Measurements from ENCODE around the gene CELF1. TPM values are rescaled to one million over a fixed set of nuclear protein-coding genes. Genes with fewer than 3 reads are reported as not detected.

The CELF1 gene
- total and polyA plus RNA-seq, 2 of the 4 experiments (the other 2 are of a cell fraction) = 63.3 to 135 TPM

GRCh38 chr11:47483457-47483856 lies 69.5 kb downstream of the CELF1 start:
- dilution Hi-C loops (cut with HindIII; ENCODE audit: low sequenced_read_pairs, unreplicated experiment) = no loop called here
- Histone ChIP-seq H2BK15ac (ENCODE audit: low read depth, low read length) (no peak overlapping the region), H2BK20ac (ENCODE audit: low read depth, low read length) (no peak overlapping the region), H2AK9ac (replicated peaks; ENCODE audit: low read depth, low read length, poor library complexity) (no peak overlapping the region), H3K79me1 (ENCODE audit: low read depth in 1 of 2, low read length in 2 of 2) (peaks cover 18 to 49% of the 10 kb centered on the region in 2 experiments), H3K4me3 (ENCODE audit: insufficient read depth, low read depth, low read length) (no peak overlapping the region), H2AK5ac (ENCODE audit: low read depth, low read length) (no peak overlapping the region), H3K4ac (ENCODE audit: low read depth, low read length) (no peak overlapping the region), H3K27ac (ENCODE audit: insufficient read depth, low read length) (no peak overlapping the region), H2BK5ac (ENCODE audit: low read depth, low read length, poor library complexity, severe bottlenecking) (no peak overlapping the region), H3K4me2 (ENCODE audit: low read depth, low read length) (no peak overlapping the region), H3K9me3 (ENCODE audit: control insufficient read depth, insufficient read depth, low read length) (no peaks in the 10 kb centered on the region), H3K27me3 (ENCODE audit: control insufficient read depth, insufficient read depth, low read length) (no peaks in the 10 kb centered on the region), H3K9me1 (ENCODE audit: insufficient read depth, low read length) (0 out of 2 replicates have a peak, but pooled peaks cover 6% of the 10 kb centered on the region), H3K36me3 (ENCODE audit: control insufficient read depth, insufficient read depth, low read length) (peaks cover 49% of the 10 kb centered on the region), H3K14ac (replicated peaks; ENCODE audit: low read depth, low read length) (no peak overlapping the region), H3K23ac (ENCODE audit: low read depth, low read length) (no peak overlapping the region), H3K56ac (ENCODE audit: extremely low read depth, insufficient read depth, low read length) (no peak overlapping the region), H4K20me1 (ENCODE audit: insufficient read depth, low read length) (0 out of 2 replicates have a peak, but pooled peaks cover 9% of the 10 kb centered on the region), H4K91ac (ENCODE audit: insufficient read depth, low read depth, low read length) (no peak overlapping the region), H2BK120ac (ENCODE audit: low read depth, low read length) (no peak overlapping the region), H4K8ac (ENCODE audit: low read depth in 2 of 2, low read length in 2 of 2) (no peak overlapping the region), H3K9ac (ENCODE audit: low read depth, low read length) (no peak overlapping the region), H4K5ac (ENCODE audit: low read depth, low read length) (no peak overlapping the region), H2AFZ (replicated peaks; ENCODE audit: low read length, poor library complexity) (no peak overlapping the region), H3K4me1 (ENCODE audit: control insufficient read depth, insufficient read depth, low read length) (peaks cover 4% of the 10 kb centered on the region; the same call in 1 of the 2 replicates), H3K18ac (ENCODE audit: low read depth, low read length) (no peak overlapping the region)
- TF ChIP-seq RCOR1 (IDR thresholded peaks at IDR 0.05; ENCODE audit: insufficient replicate concordance, low read length) = no peak
- TF ChIP-seq MXI1 (IDR thresholded peaks at IDR 0.05; ENCODE audit: borderline replicate concordance, low read depth, low read length) = no peak
- TF ChIP-seq RFX5 (IDR thresholded peaks at IDR 0.05; ENCODE audit: low read depth, low read length) = no peak
- TF ChIP-seq BHLHE40 (IDR thresholded peaks at IDR 0.05; ENCODE audit: low read depth, low read length) = no peak
- TF ChIP-seq CEBPB (IDR thresholded peaks at IDR 0.05; ENCODE audit: low read depth, low read length) = 0 out of 2 replicates have a peak, but pooled peaks have one; percentile 15
- TF ChIP-seq CTCF (conservative IDR thresholded peaks at IDR 0.05; ENCODE audit: low read depth, low read length) = no peak
- no CpG with 5 or more reads among the region's 1 CpG for WGBS, 2 experiments (ENCODE audit: extremely low coverage in 2 of 2, insufficient read length in 1 of 2)
- CTCF ChIA-PET = no interaction called here
- ATAC-seq (ENCODE audit: low read depth) (no peak), DNase-seq (no peak)
- intact Hi-C loops (cut with micrococcal nuclease) = loop anchor here (10.0 kb wide), 1 partner anchor 51 kb away; no protein-coding TSS in a partner anchor
- POLR2A ChIA-PET (ENCODE audit: unreplicated experiment) = no interaction called here
- in situ Hi-C loops (cut with MboI; ENCODE audit: low sequenced_read_pairs) = loop anchor here (10.0 kb wide), 1 partner anchor 131 kb away; no protein-coding TSS in a partner anchor
- no TSS peak for BruUV-seq (replicated peaks)

Data from IMR-90 (cell line).